Measurements from ENCODE around the gene ASCL2.

- TF ChIP-seq CTCF (IDR thresholded peaks at IDR 0.05; ENCODE audit: extremely low read depth in 1 of 2, insufficient read depth in 1 of 2, low read depth in 1 of 2, low read length in 2 of 2) = no peak
- TF ChIP-seq EZH2 (IDR thresholded peaks at IDR 0.05; ENCODE audit: borderline replicate concordance, low read depth, low read length, severe bottlenecking) = no peak
- TF ChIP-seq POLR2AphosphoS5 (IDR thresholded peaks at IDR 0.05; ENCODE audit: insufficient read depth, low read depth, low read length) = no peak
- no peak for TF ChIP-seq MAX (IDR thresholded peaks at IDR 0.05; ENCODE audit: insufficient read depth, insufficient read length)
Measured at GRCh38 chr11:2222451-2222850, 47.9 kb downstream of the ASCL2 start.

Data from endothelial cell of umbilical vein (primary cell).